HepG2 (cell line): ENCODE measurements around the gene LENEP. TPM values are rescaled to one million over a fixed set of nuclear protein-coding genes. Genes with fewer than 3 reads are reported as not detected.

Source experiments
- AGO1 ChIP-seq: fragments of 200-400 bp; formaldehyde crosslinking; IDR thresholded peaks from 2 replicates; pipeline ENCODE4 v1.6.1; 2017; ENCODE audit warnings: mild to moderate bottlenecking, low read depth, low read length, moderate library complexity; ENCODE audit not compliant: poor library complexity, severe bottlenecking
- CTCF ChIP-seq: sonication (generic); formaldehyde crosslinking; IDR thresholded peaks from 2 replicates; pipeline ENCODE4 v1.5.0; 2020; ENCODE audit warnings: mild to moderate bottlenecking, missing genetic modification reagents, moderate library complexity
- FOSL2 ChIP-seq: sonication (generic); formaldehyde crosslinking; IDR thresholded peaks from 2 replicates; pipeline ENCODE4 v1.4.0; 2020; ENCODE audit warnings: missing genetic modification reagents
- HNRNPUL1 ChIP-seq: fragments of 200-400 bp; formaldehyde crosslinking; IDR thresholded peaks from 2 replicates; pipeline ENCODE4 v1.6.1; 2017; ENCODE audit warnings: low read depth, mild to moderate bottlenecking, low read length, moderate library complexity
- MBNL3 ChIP-seq: fragments of 250-450 bp; sonication (Bioruptor Pico); conservative IDR thresholded peaks from 2 replicates; pipeline ENCODE4 v1.8.0; 2022; ENCODE audit warnings: mild to moderate bottlenecking, inconsistent platforms
- NBN ChIP-seq: fragments of 450-650 bp; conservative IDR thresholded peaks from 2 replicates; pipeline ENCODE4 v1.6.1; 2017
- NR0B2 ChIP-seq: sonication (generic); formaldehyde crosslinking; IDR thresholded peaks from 2 replicates; pipeline ENCODE4 v1.4.0; 2020; ENCODE audit warnings: mild to moderate bottlenecking, missing genetic modification reagents
- PLRG1 ChIP-seq: fragments of 450-650 bp; conservative IDR thresholded peaks from 2 replicates; pipeline ENCODE4 v1.6.1; 2016
- YEATS2 ChIP-seq: sonication (generic); formaldehyde crosslinking; IDR thresholded peaks from 2 replicates; pipeline ENCODE4 v1.4.0; 2020; ENCODE audit warnings: missing genetic modification reagents, borderline replicate concordance
- ZNF138 ChIP-seq: sonication (generic); formaldehyde crosslinking; IDR thresholded peaks from 2 replicates; pipeline ENCODE4 v1.5.0; 2020; ENCODE audit warnings: mild to moderate bottlenecking, low read depth, missing genetic modification reagents
- ZNF235 ChIP-seq: sonication (generic); formaldehyde crosslinking; IDR thresholded peaks from 2 replicates; pipeline ENCODE4 v1.8.1; 2023; ENCODE audit warnings: mild to moderate bottlenecking, missing genetic modification reagents, borderline replicate concordance
- ZNF281 ChIP-seq: sonication (generic); formaldehyde crosslinking; IDR thresholded peaks from 2 replicates; pipeline ENCODE4 v1.4.0; 2020; ENCODE audit warnings: missing genetic modification reagents, borderline replicate concordance
- ZNF451 ChIP-seq: sonication (generic); formaldehyde crosslinking; IDR thresholded peaks from 2 replicates; pipeline ENCODE4 v1.5.0; 2020; ENCODE audit warnings: mild to moderate bottlenecking, missing genetic modification reagents
- ZNF513 ChIP-seq: sonication (generic); formaldehyde crosslinking; conservative IDR thresholded peaks from 2 replicates; pipeline ENCODE4 v1.5.0; 2020; ENCODE audit warnings: missing genetic modification reagents
- ZNF589 ChIP-seq: sonication (generic); formaldehyde crosslinking; conservative IDR thresholded peaks from 2 replicates; pipeline ENCODE4 v1.8.0; 2022; ENCODE audit warnings: mild to moderate bottlenecking, moderate library complexity, missing genetic modification reagents
- ZNF597 ChIP-seq: sonication (generic); formaldehyde crosslinking; IDR thresholded peaks from 2 replicates; pipeline ENCODE4 v1.5.0; 2020; ENCODE audit warnings: missing genetic modification reagents
- ZNF747 ChIP-seq: sonication (generic); formaldehyde crosslinking; IDR thresholded peaks from 2 replicates; pipeline ENCODE4 v1.8.1; 2023; ENCODE audit warnings: missing genetic modification reagents, mild to moderate bottlenecking, borderline replicate concordance
- ZNF773 ChIP-seq: sonication (generic); formaldehyde crosslinking; IDR thresholded peaks from 2 replicates; pipeline ENCODE4 v1.4.0; 2020; ENCODE audit warnings: missing genetic modification reagents, borderline replicate concordance
- ZSCAN12 ChIP-seq: sonication (generic); formaldehyde crosslinking; IDR thresholded peaks from 2 replicates; pipeline ENCODE4 v1.9.0; 2021; ENCODE audit warnings: mild to moderate bottlenecking, missing genetic modification reagents
- ZSCAN20 ChIP-seq: sonication (generic); formaldehyde crosslinking; IDR thresholded peaks from 2 replicates; pipeline ENCODE4 v1.4.0; 2020; ENCODE audit warnings: missing genetic modification reagents, mild to moderate bottlenecking, borderline replicate concordance
- polyA plus RNA-seq, 8 experiments: library from polyadenylated mRNA; depleted of rRNA in 3 of 8; stranded (reverse) in 7 of 8; unstranded in 1 of 8; fragments of >200 nt; fragmentation: Illumina TruSeq in 4 of 8; extraction: Trizol in 4 of 8; gene quantifications; 2 replicates each; pipeline versions ENCODE4 v1.2.1 to v1.2.3, GENCODE V29; 2011 to 2016; ENCODE audit warnings: low read depth in 4 of 8, missing spikeins in 1 of 8, mixed read lengths in 1 of 8; ENCODE audit not compliant: insufficient read depth in 1 of 8
- total RNA-seq, 5 experiments: library from RNA; depleted of rRNA; stranded (reverse); fragments of >200 nt; fragmentation: Illumina TruSeq; extraction: Trizol; gene quantifications; 2 replicates each; pipeline ENCODE4 v1.2.3, GENCODE V29; 2016; ENCODE audit warnings: low read depth in 1 of 5

Gene LENEP
- total and polyA plus RNA-seq, 2 of the 13 experiments (the other 11 are each of a cell fraction or from before 2014, with no cell fraction given): 0.29 TPM; not detected in 1

- TF ChIP-seq ZNF281 (CRISPR knock-in tag): no peak
- no peak for TF ChIP-seq ZNF513 (CRISPR knock-in tag)
- no peak for TF ChIP-seq ZSCAN20 (CRISPR knock-in tag)
- TF ChIP-seq ZNF773 (CRISPR knock-in tag): no peak
- TF ChIP-seq MBNL3: no peak
- no peak for TF ChIP-seq HNRNPUL1
- TF ChIP-seq ZNF451 (CRISPR knock-in tag): no peak
- no peak for TF ChIP-seq AGO1
- TF ChIP-seq FOSL2 (CRISPR knock-in tag): no peak
- no peak for TF ChIP-seq ZNF597 (CRISPR knock-in tag)
- TF ChIP-seq PLRG1: no peak
- TF ChIP-seq ZNF589 (CRISPR knock-in tag): no peak; the same call in 1 of the 2 replicates
- TF ChIP-seq ZNF747 (CRISPR knock-in tag): no peak
- peak; percentile 92; the same call in 1 of the 2 replicates for TF ChIP-seq NR0B2 (CRISPR knock-in tag)
- peak; percentile 71; the same call in 1 of the 2 replicates for TF ChIP-seq ZSCAN12 (CRISPR knock-in tag)
- TF ChIP-seq NBN: no peak
- no peak for TF ChIP-seq ZNF235 (CRISPR knock-in tag)
- peak; percentile 6; the same call in 1 of the 2 replicates for TF ChIP-seq CTCF (CRISPR knock-in tag)
- TF ChIP-seq ZNF138: no peak
- no peak; the same call in 1 of the 2 replicates for TF ChIP-seq YEATS2
Observed at GRCh38 chr1:154974808-154975408, 18.5 kb upstream of the LENEP start (continued).
